IMR-90 (cell line): Measurements from ENCODE around the gene ZNF622. TPM values are rescaled to one million over a fixed set of nuclear protein-coding genes. Genes with fewer than 3 reads are reported as not detected.
A peak's percentile ranks its signal among the peaks of the same experiment; 100 is the strongest.

Experiments
- ATAC-seq: fragments of 200-7000 bp; cut with Tn5 transposase; 2 replicates; pipeline ENCODE4 v1.9.1; 2020; ENCODE audit warnings: low read depth, mild to moderate bottlenecking, moderate library complexity
- BruUV-seq: library from RNA; stranded (reverse); fragments of 400-500 nt; replicated peaks from 2 replicates; lab custom pipeline; 2021; lab: Mats Ljungman, UMichigan
- CTCF ChIA-PET: fragments of 300-600 bp; formaldehyde crosslinking; extraction: SDS; loops from one replicate; lab custom pipeline; 2021; ENCODE audit warnings: antibody characterized with exemption; lab: Yijun Ruan, JAX
- POLR2A ChIA-PET: fragments of 300-600 bp; sonication (Branson Sonifier 250); formaldehyde crosslinking; loops from one replicate; lab custom pipeline; 2022; ENCODE audit warnings: antibody characterized with exemption; ENCODE audit not compliant: unreplicated experiment; lab: Charles Lee
- DNase-seq: peaks from one replicate; pipeline ENCODE4 v3.0.0; 2013
- H2AFZ ChIP-seq: replicated peaks from 2 replicates; pipeline ENCODE3; 2013; ENCODE audit warnings: low read length, mild to moderate bottlenecking; ENCODE audit not compliant: poor library complexity
- H2AK5ac ChIP-seq: 2 replicates; pipeline ENCODE4 v1.6.1; 2013; ENCODE audit warnings: low read depth, low read length, inconsistent platforms
- H2AK9ac ChIP-seq: replicated peaks from 2 replicates; pipeline ENCODE3; 2013; ENCODE audit warnings: mild to moderate bottlenecking, low read depth, low read length, moderate library complexity; ENCODE audit not compliant: poor library complexity
- H2BK120ac ChIP-seq: 2 replicates; pipeline ENCODE4 v1.6.1; 2013; ENCODE audit warnings: low read depth, low read length, inconsistent platforms
- H2BK15ac ChIP-seq: 3 replicates; pipeline ENCODE4 v1.6.1; 2013; ENCODE audit warnings: low read depth, low read length, inconsistent platforms
- H2BK20ac ChIP-seq: 2 replicates; pipeline ENCODE4 v1.6.1; 2013; ENCODE audit warnings: low read depth, mild to moderate bottlenecking, inconsistent platforms, low read length, moderate library complexity
- H2BK5ac ChIP-seq: 2 replicates; pipeline ENCODE4 v1.6.1; 2013; ENCODE audit warnings: mild to moderate bottlenecking, low read depth, low read length, inconsistent platforms; ENCODE audit not compliant: poor library complexity, severe bottlenecking
- H3K14ac ChIP-seq: replicated peaks from 2 replicates; pipeline ENCODE4 v1.6.1; 2013; ENCODE audit warnings: low read depth, low read length, inconsistent platforms
- H3K18ac ChIP-seq: 2 replicates; pipeline ENCODE4 v1.6.1; 2013; ENCODE audit warnings: low read depth, low read length, control low read depth
- H3K23ac ChIP-seq: 2 replicates; pipeline ENCODE4 v1.6.1; 2013; ENCODE audit warnings: low read depth, low read length, inconsistent platforms
- H3K27ac ChIP-seq: 2 replicates; pipeline ENCODE4 v1.5.1; 2013; ENCODE audit warnings: mild to moderate bottlenecking, control low read depth, low read length; ENCODE audit not compliant: insufficient read depth
- H3K27me3 ChIP-seq: 2 replicates; pipeline ENCODE4 v1.6.1; 2013; ENCODE audit warnings: low read length; ENCODE audit not compliant: control insufficient read depth, insufficient read depth
- H3K36me3 ChIP-seq: 2 replicates; pipeline ENCODE4 v1.6.1; 2013; ENCODE audit warnings: low read length, mixed read lengths; ENCODE audit not compliant: control insufficient read depth, insufficient read depth
- H3K4ac ChIP-seq: 2 replicates; pipeline ENCODE4 v1.6.1; 2013; ENCODE audit warnings: low read depth, low read length, inconsistent platforms
- H3K4me1 ChIP-seq: 2 replicates; pipeline ENCODE4 v1.6.1; 2013; ENCODE audit warnings: low read length, mixed read lengths; ENCODE audit not compliant: control insufficient read depth, insufficient read depth
- H3K4me2 ChIP-seq: 2 replicates; pipeline ENCODE4 v1.6.1; 2013; ENCODE audit warnings: low read depth, mild to moderate bottlenecking, control low read depth, low read length, moderate library complexity
- H3K4me3 ChIP-seq: 2 replicates; pipeline ENCODE4 v1.5.1; 2013; ENCODE audit warnings: low read depth, mild to moderate bottlenecking, control low read depth, low read length, moderate library complexity; ENCODE audit not compliant: insufficient read depth
- H3K56ac ChIP-seq: 2 replicates; pipeline ENCODE4 v1.6.1; 2013; ENCODE audit warnings: low read length, inconsistent platforms; ENCODE audit not compliant: insufficient read depth; ENCODE audit errors: extremely low read depth
- H3K79me1 ChIP-seq, 2 experiments: 2 replicates each; pipeline ENCODE4 v1.6.1; 2013; ENCODE audit warnings: low read length in 2 of 2, inconsistent platforms in 1 of 2, low read depth in 1 of 2
- H3K9ac ChIP-seq: 2 replicates; pipeline ENCODE4 v1.6.1; 2013; ENCODE audit warnings: low read depth, low read length, control low read depth
- H3K9me1 ChIP-seq: 2 replicates; pipeline ENCODE4 v1.6.1; 2013; ENCODE audit warnings: low read length, inconsistent platforms; ENCODE audit not compliant: insufficient read depth
- H3K9me3 ChIP-seq: 2 replicates; pipeline ENCODE4 v1.6.1; 2013; ENCODE audit warnings: low read length; ENCODE audit not compliant: control insufficient read depth, insufficient read depth
- H4K20me1 ChIP-seq: 2 replicates; pipeline ENCODE4 v1.6.1; 2013; ENCODE audit warnings: low read length, inconsistent platforms; ENCODE audit not compliant: insufficient read depth
- H4K5ac ChIP-seq: 2 replicates; pipeline ENCODE4 v1.6.1; 2013; ENCODE audit warnings: mild to moderate bottlenecking, low read depth, low read length, control low read depth
- H4K8ac ChIP-seq, 2 experiments: 2 replicates each; pipeline ENCODE4 v1.6.1; 2013; ENCODE audit warnings: low read depth in 2 of 2, low read length in 2 of 2, control low read depth in 1 of 2, inconsistent platforms in 1 of 2
- H4K91ac ChIP-seq: 2 replicates; pipeline ENCODE4 v1.6.1; 2013; ENCODE audit warnings: low read depth, low read length, inconsistent platforms; ENCODE audit not compliant: insufficient read depth
- BHLHE40 ChIP-seq: fragments of 150-350 bp; IDR thresholded peaks from 2 replicates; pipeline ENCODE4 v1.6.1; 2016; ENCODE audit warnings: mild to moderate bottlenecking, low read depth, low read length
- CHD1 ChIP-seq: IDR thresholded peaks from 2 replicates; pipeline ENCODE4 v1.6.1; 2012; ENCODE audit warnings: low read depth, low read length, improper control_type of control experiment
- MAZ ChIP-seq: IDR thresholded peaks from 2 replicates; pipeline ENCODE4 v1.6.1; 2012; ENCODE audit warnings: low read depth, mild to moderate bottlenecking, low read length, improper control_type of control experiment, moderate library complexity, borderline replicate concordance
- POLR2A ChIP-seq: IDR thresholded peaks from 2 replicates; pipeline ENCODE4 v1.6.1; 2012; ENCODE audit warnings: mild to moderate bottlenecking, low read depth, low read length
- RCOR1 ChIP-seq: IDR thresholded peaks from 2 replicates; pipeline ENCODE4 v1.6.1; 2012; ENCODE audit warnings: mild to moderate bottlenecking, low read length, improper control_type of control experiment; ENCODE audit not compliant: insufficient replicate concordance
- WGBS, 2 experiments: methylation state at CpG; one replicate each; pipeline versions ENCODE4 v1.1.5 to v1.1.7; 2013; ENCODE audit warnings: missing lambda C conversion rate in 2 of 2; ENCODE audit not compliant: insufficient read length in 1 of 2; ENCODE audit errors: extremely low coverage in 2 of 2; 5-methylcytosine and 5-hydroxymethylcytosine counted together
- dilution Hi-C: fragments of 300-500 bp; cut with HindIII; formaldehyde crosslinking; loops from one replicate; pipeline ENCODE4 v1.14.3; 2018; ENCODE audit warnings: low sequenced_read_pairs; ENCODE audit not compliant: unreplicated experiment
- in situ Hi-C: fragments of 300-500 bp; cut with MboI; formaldehyde crosslinking; loops from 3 replicates; pipeline ENCODE4 v1.14.3; 2019; ENCODE audit warnings: low sequenced_read_pairs, inconsistent platforms, mixed read lengths
- intact Hi-C: fragments of 100-400 bp; cut with micrococcal nuclease; formaldehyde crosslinking; loops from 2 replicates; pipeline ENCODE4 v1.10.0; 2022
- polyA plus RNA-seq, 3 experiments: library from polyadenylated mRNA; depleted of rRNA; stranded (reverse); fragments of >200 nt; gene quantifications; 2 replicates each; pipeline ENCODE4 v1.2.3, GENCODE V29; 2012; ENCODE audit warnings: low replicate concordance in 1 of 3
- total RNA-seq: library from RNA; depleted of rRNA; stranded (reverse); fragments of >200 nt; gene quantifications from 2 replicates; pipeline ENCODE4 v1.2.3, GENCODE V29; 2012
- TF ChIP-seq, protein P1 (sequence below): fragments of 150-350 bp; IDR thresholded peaks from 2 replicates; pipeline ENCODE4 v1.6.1; 2017; ENCODE audit warnings: mild to moderate bottlenecking, antibody characterized with exemption, low read length, low read depth

Gene ZNF622
- total and polyA plus RNA-seq, 2 of the 4 experiments (the other 2 are of a cell fraction) = 19.5 to 49.3 TPM

- H3K36me3 ChIP-seq = peaks cover 5% of the 10 kb centered on the region
- peak overlapping the region; percentile 32; the same call in 1 of the 2 replicates for H3K14ac ChIP-seq
- peaks cover 10% of the 10 kb centered on the region; the same call in 1 of the 2 replicates for H3K9me1 ChIP-seq
- no peak overlapping the region for H4K91ac ChIP-seq
- ChIA-PET POLR2A (interaction anchor here (0.9 kb wide), 1 partner anchor 13 kb away, joined by 3 read pairs; no protein-coding TSS in a partner anchor), CTCF (interaction anchor here (1.0 kb wide), 1 partner anchor 11 kb away, joined by 7 read pairs; no protein-coding TSS in a partner anchor)
- no peak overlapping the region for H2AK9ac ChIP-seq
- BruUV-seq = no TSS peak
- TF ChIP-seq RCOR1 (no peak), MAZ (no peak), CHD1 (no peak), BHLHE40 (no peak), POLR2A (no peak)
- TF ChIP-seq, protein P1, sequence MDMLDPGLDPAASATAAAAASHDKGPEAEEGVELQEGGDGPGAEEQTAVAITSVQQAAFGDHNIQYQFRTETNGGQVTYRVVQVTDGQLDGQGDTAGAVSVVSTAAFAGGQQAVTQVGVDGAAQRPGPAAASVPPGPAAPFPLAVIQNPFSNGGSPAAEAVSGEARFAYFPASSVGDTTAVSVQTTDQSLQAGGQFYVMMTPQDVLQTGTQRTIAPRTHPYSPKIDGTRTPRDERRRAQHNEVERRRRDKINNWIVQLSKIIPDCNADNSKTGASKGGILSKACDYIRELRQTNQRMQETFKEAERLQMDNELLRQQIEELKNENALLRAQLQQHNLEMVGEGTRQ = no peak
- DNase-seq (peak; percentile 78), ATAC-seq (peak; percentile 9; the same call in 1 of the 2 replicates)
- intact Hi-C loops (loop anchor here (10.0 kb wide), 1 partner anchor 727 kb away; no protein-coding TSS in a partner anchor), dilution Hi-C loops (no loop called here), in situ Hi-C loops (no loop called here)
- no peak overlapping the region for H3K27ac ChIP-seq
- no peak overlapping the region for H2AFZ ChIP-seq
- H2BK20ac ChIP-seq = no peak overlapping the region
- 0 out of 2 replicates have a peak overlapping the region, but pooled peaks have one; percentile 23 for H3K23ac ChIP-seq
- H3K18ac ChIP-seq = no peak overlapping the region
- H3K4me3 ChIP-seq = no peak overlapping the region
- 71% methylated on average over 1 of the region's 3 CpGs; no CpG with 5 or more reads in 1 of the 2 experiments for WGBS, 2 experiments
- peaks cover 11% of the 10 kb centered on the region for H3K4me1 ChIP-seq
- H2BK120ac ChIP-seq = no peak overlapping the region; the same call in 1 of the 2 replicates
- H3K4ac ChIP-seq = 0 out of 2 replicates have a peak overlapping the region, but pooled peaks have one; percentile 14
- H4K5ac ChIP-seq = no peak overlapping the region
- H2BK5ac ChIP-seq = peak overlapping the region; percentile 37
- no peaks in the 10 kb centered on the region for H3K9me3 ChIP-seq
- no peak overlapping the region; the same call in 2 of the 3 replicates for H2BK15ac ChIP-seq
- peaks cover 6% of the 10 kb centered on the region; the same call in 1 of the 2 replicates for H4K20me1 ChIP-seq
- no peak overlapping the region for H3K56ac ChIP-seq
- peak overlapping the region; percentile 72 for H3K4me2 ChIP-seq
- H4K8ac ChIP-seq = no peak overlapping the region
- H2AK5ac ChIP-seq = peak overlapping the region; percentile 26; the same call in 1 of the 2 replicates
- H3K9ac ChIP-seq = no peak overlapping the region
- no peaks in the 10 kb centered on the region for H3K27me3 ChIP-seq
- peaks cover 7 to 65% of the 10 kb centered on the region in 2 experiments; a peak in 3 of 4 replicates for H3K79me1 ChIP-seq
Observed at GRCh38 chr5:16467363-16468219, 2.0 kb upstream of the ZNF622 start.
